Stimulated activated CD8-positive, alpha-beta memory T cell treated with anti-CD3 and anti-CD28 coated beads, Interleukin-12 subunit alpha, Interleukin-12 subunit beta, amount 100 ng/mL, for 24 hours (primary cell): ENCODE results near the gene MYLK.

Experiments
- DNase-seq: peaks from one replicate; pipeline ENCODE4 v3.0.0-alpha.2; 2020; ENCODE audit errors: extremely low read depth

The MYLK gene

GRCh38 chr3:123700791-123701722 is 183.1 kb downstream of the MYLK start:
- no peak for DNase-seq

- no peak for DNase-seq
These were observed 185.3 kb downstream of the MYLK start for GRCh38 chr3:123698813-123699212.

- no peak for DNase-seq
These were observed 187.3 kb downstream of the MYLK start for GRCh38 chr3:123696808-123697207.

- DNase-seq = no peak
These were observed 188.1 kb downstream of the MYLK start for GRCh38 chr3:123695731-123696640.

GRCh38 chr3:123695152-123695551 is 189.0 kb downstream of the MYLK start:
- DNase-seq = no peak

- no peak for DNase-seq
These were observed 189.6 kb downstream of the MYLK start for GRCh38 chr3:123694366-123695087.

GRCh38 chr3:123693584-123694190 is 190.4 kb downstream of the MYLK start:
- no peak for DNase-seq

GRCh38 chr3:123692671-123693070 is 191.5 kb downstream of the MYLK start:
- DNase-seq = no peak

- DNase-seq = no peak
These were observed 192.1 kb downstream of the MYLK start for GRCh38 chr3:123692041-123692440.

- no peak for DNase-seq
These were observed 194.3 kb downstream of the MYLK start for GRCh38 chr3:123689831-123690230.

- no peak for DNase-seq
These were observed 195.8 kb downstream of the MYLK start for GRCh38 chr3:123688241-123688747.

GRCh38 chr3:123687286-123687685 is 196.8 kb downstream of the MYLK start:
- no peak for DNase-seq

- no peak for DNase-seq
These were observed 197.9 kb downstream of the MYLK start for GRCh38 chr3:123686251-123686650.

- DNase-seq = no peak
These were observed 198.4 kb downstream of the MYLK start for GRCh38 chr3:123685780-123686179.

- no peak for DNase-seq
These were observed 199.5 kb downstream of the MYLK start for GRCh38 chr3:123684636-123685035.

- DNase-seq = no peak
These were observed 199.9 kb downstream of the MYLK start for GRCh38 chr3:123684209-123684608.

GRCh38 chr3:123683505-123684154 is 200.5 kb downstream of the MYLK start:
- DNase-seq = no peak

GRCh38 chr3:123682781-123683504 is 201.2 kb downstream of the MYLK start:
- DNase-seq = no peak

GRCh38 chr3:123682302-123682701 is 201.8 kb downstream of the MYLK start:
- no peak for DNase-seq
